ENCODE measurements around the gene PTPA.

Gene PTPA

GRCh38 chr9:129110740-129111527, at the start of gene PTPA, which contains the start of gene CRAT:
Gene PTPA (plus strand): TSS chr9:129111415. CDS start chr9:129111601, 186 bp downstream.
Gene CRAT (minus strand): TSS chr9:129110793. CDS start chr9:129110509, 284 bp downstream.
- DNase-seq (ENCODE audit: extremely low spot score, insufficient read length, low read depth) (peak; percentile 100), FAIRE-seq (peak; percentile 81)

DNA sequence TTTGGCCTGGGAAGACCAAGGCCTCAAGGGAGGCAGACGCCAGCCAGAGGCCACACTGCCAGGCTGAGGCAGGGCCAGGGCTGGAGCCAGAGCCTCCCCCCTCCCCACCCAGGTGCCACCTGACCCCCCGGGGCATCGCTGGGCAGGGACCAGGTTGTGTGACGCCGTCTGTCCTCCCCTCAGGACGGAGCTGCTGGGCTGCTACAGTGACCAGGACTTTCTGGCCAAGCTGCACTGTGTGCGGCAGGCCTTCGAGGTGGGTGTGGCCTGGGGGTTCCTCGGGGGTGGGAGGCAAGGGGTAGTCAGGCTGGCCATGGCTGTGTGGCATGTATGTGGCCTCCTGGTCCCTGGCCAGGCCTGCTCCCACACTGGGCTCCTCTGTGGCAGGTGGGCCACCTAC, 48.2 kb upstream of the PTPA start:
- FAIRE-seq (no peak), DNase-seq (ENCODE audit: extremely low spot score, insufficient read length, low read depth) (no peak)

DNA sequence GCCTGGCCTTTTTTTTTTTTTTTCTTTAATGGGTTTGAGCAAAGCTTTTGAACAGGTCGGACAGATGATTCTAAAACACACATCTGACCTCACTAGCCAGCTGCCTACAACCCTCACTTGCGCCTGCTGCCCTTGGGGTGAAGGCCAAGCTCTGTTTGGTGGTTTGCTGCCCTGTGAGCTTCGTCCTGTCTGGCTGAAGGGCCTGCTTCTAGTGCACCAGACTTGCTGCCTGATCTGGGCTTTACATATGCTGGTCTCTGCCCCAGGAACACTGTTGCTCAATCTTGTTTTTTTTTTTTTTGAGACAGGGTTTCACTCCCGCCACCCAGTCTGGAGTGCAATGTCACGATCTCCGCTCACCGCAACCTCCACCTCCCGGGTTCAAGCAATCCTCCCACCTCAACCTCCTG, 46.7 kb upstream of the PTPA start:
- no peak for DNase-seq (ENCODE audit: extremely low spot score, insufficient read length, low read depth)
- FAIRE-seq = no peak

DNA sequence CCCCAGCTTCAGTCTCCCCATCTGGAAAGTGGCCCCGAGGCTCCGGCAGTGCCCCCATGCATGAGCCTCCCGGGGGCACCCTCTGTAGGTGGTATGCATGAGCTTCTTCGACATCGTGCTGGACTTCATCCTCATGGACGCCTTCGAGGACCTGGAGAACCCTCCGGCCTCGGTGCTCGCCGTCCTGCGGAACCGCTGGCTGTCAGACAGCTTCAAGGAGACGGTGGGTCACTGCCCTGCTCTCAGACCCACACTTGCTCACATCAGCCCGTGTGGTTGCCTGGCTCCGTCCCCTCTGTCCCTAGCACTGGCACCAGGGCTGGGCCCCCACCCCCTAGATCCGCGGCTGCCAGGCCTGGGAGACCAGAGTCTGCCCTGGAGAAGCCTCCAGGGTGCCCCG, 43.1 kb upstream of the PTPA start:
- FAIRE-seq (no peak), DNase-seq (ENCODE audit: extremely low spot score, insufficient read length, low read depth) (no peak)

GRCh38 chr9:129068990-129069861, 42.0 kb upstream of the PTPA start:
- FAIRE-seq (no peak), DNase-seq (ENCODE audit: extremely low spot score, insufficient read length, low read depth) (peak; percentile 30)

- DNase-seq (ENCODE audit: extremely low spot score, insufficient read length, low read depth) (no peak), FAIRE-seq (no peak)
Measured at GRCh38 chr9:129069862-129070641, 41.2 kb upstream of the PTPA start.

GRCh38 chr9:129070696-129071525, 40.3 kb upstream of the PTPA start:
- FAIRE-seq (no peak), DNase-seq (ENCODE audit: extremely low spot score, insufficient read length, low read depth) (no peak)

DNA sequence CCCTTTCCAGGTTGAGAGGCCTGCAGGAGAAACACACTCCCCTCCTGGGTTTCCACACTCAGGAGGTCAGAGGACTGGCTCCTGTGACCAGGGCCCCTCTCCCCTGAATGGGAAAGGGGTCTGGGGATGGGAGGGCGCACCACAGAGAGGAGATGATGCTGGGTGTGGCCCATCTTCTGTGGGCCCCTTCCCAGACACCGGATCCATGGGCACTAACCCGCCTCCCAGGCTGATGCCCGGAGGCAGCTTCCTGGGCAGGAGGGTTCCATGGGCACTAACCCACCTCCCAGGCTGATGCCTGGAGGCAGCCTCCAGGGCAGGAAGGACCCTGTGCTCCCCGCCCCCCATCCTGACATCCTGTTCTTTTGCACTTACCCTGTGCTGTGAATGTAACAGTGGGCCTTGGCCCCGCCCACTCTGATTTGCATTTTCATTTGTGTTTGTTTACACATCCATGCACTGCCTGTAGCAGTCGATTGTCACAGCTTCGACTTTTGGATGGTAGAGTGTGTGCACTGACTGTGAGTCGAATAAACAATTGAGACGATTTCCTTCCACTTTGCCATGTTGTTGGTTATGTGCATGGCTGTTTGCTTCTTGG, 39.6 kb upstream of the PTPA start:
- FAIRE-seq (no peak), DNase-seq (ENCODE audit: extremely low spot score, insufficient read length, low read depth) (no peak)

GRCh38 chr9:129072171-129072570, 39.0 kb upstream of the PTPA start:
- FAIRE-seq = no peak
- no peak for DNase-seq (ENCODE audit: extremely low spot score, insufficient read length, low read depth)

DNA sequence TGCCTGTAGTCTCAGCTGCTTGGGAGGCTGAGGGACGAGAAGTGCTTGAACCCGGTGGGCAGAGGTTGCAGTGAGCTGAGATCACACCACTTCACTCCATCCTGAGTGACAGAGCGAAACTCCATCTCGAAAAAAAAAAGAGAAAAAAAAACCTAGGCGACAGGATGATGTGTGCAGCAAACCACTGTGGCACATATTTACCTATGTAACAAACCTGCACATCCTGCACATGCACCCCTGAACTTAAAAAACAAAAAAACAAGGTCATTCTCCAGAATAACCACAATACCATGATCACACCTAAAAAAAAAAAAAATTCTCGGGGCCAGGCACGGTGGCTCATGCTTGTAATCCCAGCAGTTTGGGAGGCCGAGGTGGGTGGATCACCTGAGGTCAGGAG, 37.8 kb upstream of the PTPA start:
- DNase-seq (ENCODE audit: extremely low spot score, insufficient read length, low read depth) = no peak
- no peak for FAIRE-seq

DNA sequence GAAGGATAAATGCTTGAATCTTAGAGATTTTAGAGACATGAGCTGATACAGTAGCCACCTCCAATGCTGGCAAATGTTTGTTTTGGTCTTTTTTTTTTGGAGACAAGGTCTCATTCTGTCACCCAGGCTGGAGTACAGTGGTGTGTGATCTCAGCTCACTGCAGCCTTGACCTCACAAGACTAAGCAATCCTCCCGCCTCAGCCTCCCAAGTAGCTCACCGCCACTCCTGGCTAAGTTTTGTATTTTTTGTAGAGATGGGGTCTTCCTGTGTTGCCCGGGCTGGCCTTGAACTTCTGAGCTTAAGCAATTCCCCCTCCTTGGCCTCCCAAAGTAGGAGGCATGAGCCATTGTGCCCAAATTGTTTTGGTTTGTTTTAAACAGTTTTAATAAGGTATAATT, 37.1 kb upstream of the PTPA start:
- no peak for DNase-seq (ENCODE audit: extremely low spot score, insufficient read length, low read depth)
- FAIRE-seq = no peak

DNA sequence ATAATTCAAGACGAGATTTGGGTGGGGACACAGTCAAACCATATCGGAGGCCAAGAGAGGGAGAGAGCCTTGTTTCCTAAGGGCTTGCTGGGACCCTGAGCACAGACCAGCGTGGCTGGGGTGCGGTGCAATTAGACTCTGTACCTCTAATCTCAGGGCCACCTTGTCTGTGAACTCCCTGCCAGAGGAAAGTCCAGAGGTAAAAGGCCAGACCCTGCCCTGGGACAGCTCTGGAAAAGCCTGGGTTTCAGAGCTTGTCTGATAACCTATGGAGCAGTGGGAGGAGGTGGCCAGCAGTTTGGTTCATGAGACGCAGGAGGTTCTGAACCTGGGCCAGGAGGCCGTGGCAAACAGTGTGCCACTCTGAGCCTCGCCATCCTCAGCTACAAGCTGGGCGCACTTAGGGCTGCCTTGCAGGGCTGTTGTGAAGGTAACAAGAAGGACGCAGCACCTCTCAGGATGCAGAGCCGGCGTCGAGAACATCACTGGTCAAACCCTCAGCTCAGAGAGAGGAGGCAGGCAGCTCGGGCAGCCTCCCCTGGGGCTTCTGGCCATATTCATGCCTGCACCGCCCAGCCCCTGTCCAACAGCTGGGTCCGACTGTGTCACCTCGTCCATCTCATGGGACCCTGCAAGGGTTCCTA, 35.1 kb upstream of the PTPA start:
- no peak for FAIRE-seq

DNA sequence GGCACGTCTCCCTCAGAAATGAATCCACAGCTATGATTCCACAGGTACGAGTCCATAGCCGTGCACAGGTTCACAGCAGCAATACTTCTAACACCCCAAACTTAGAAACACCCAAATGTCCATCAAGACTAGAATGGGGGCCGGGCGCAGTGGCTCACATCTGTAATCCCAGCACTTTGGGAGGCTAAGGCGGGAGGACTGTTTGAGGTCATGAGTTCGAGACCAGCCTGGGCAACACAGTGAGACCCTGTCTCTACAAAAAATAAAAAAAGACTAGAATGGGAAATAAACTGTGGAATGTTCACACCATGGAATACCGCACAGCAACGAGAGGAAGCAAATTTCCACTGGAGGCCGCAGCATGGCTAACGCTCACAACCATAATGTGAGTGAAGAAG, 34.6 kb upstream of the PTPA start:
- FAIRE-seq = no peak
- no peak for DNase-seq (ENCODE audit: extremely low spot score, insufficient read length, low read depth)

More for the DNA sequence above, 35.1 kb upstream of the PTPA start:
- DNase-seq (ENCODE audit: extremely low spot score, insufficient read length, low read depth) = no peak

DNA sequence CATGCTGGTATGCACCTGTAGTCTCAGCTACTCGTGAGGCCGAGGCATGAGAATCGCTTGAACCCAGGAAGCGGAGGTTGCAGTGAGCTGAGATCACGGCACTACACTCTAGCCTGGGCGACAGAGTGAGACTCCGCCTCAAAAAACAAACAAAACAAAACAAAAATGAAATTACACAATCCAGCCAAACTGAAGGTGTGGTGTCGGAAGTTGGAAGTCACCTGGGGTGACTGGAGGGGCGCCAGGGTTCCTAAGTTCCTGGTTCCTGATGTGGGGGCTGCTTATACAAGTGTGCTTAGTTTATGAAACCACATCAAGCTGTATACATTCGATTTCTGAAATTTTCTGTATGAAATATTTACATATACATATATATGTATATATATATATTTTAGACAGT, 34.0 kb upstream of the PTPA start:
- FAIRE-seq = no peak

DNA sequence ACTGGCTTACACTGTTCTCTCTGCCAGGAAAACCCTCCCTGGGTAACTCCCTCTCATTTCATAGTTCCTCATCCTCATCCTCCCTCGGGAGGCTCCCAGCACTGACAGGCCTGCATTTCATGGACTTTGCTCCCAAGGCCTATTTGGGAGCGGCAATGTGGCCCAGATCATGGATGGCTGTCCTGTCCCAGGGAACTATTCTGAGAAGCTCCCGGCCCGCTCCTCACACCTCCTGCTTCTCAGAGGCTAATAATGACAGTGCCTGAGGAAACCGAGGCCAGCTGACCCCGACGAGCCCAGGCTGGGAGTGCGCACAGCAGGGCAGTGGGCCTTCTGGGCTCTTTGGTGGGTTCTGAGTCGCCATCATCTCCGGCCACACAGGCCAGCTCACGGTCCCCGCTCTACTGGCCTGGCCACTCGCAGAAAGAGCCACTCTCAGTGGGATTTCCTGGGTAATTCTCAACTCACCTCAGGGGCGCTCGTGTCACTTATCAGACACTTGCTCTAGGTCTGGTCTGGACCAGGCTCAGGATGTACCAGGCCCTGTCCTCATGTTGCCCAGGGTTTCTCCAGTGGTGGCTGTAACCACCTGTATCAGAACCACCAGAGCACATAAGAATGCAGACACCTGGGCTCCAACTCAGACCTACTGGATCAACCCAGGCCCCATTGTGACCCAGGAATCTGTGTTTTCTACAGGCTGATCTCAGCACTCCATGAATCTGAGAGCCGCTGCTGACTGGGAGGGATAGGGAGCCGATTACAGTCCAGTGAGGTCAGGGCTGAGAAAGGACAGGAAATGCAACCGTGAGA, 32.3 kb upstream of the PTPA start:
- DNase-seq (ENCODE audit: extremely low spot score, insufficient read length, low read depth) = no peak
- FAIRE-seq = no peak

More for the DNA sequence above, 34.0 kb upstream of the PTPA start:
- no peak for DNase-seq (ENCODE audit: extremely low spot score, insufficient read length, low read depth)

DNA sequence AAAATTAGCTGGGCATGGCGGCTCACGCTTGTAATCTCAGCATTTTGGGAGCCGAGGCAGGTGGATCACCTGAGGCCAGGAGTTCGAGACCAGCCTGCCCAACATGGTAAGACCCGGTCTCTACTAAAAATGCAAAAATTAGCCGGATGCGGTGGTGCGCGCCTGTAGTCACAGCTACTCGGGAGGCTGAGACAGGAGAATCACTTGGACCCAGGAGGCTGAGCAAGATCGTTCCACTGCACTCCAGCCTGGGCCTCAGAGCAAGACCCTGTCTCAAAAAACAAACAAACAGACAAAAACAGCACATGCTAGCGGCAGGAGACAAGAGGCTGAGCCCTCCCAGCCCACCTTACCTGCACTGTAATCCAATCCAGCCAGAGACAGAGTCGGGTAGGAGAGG, 31.4 kb upstream of the PTPA start:
- no peak for DNase-seq (ENCODE audit: extremely low spot score, insufficient read length, low read depth)
- no peak for FAIRE-seq

GRCh38 chr9:129080298-129080600, 31.0 kb upstream of the PTPA start:
- FAIRE-seq (no peak), DNase-seq (ENCODE audit: extremely low spot score, insufficient read length, low read depth) (no peak)
